H1 (cell line): ENCODE measurements around the gene ARHGEF10L. TPM values are rescaled to one million over a fixed set of nuclear protein-coding genes. Genes with fewer than 3 reads are reported as not detected.

ENCODE experiments used
- CTCF ChIA-PET: fragments of 300-600 bp; sonication (Branson Sonifier 250); formaldehyde crosslinking; loops from one replicate; lab custom pipeline; 2021; ENCODE audit not compliant: partially characterized antibody; lab: Charles Lee
- POLR2A ChIA-PET: fragments of 300-600 bp; sonication (Branson Sonifier 250); formaldehyde crosslinking; loops from one replicate; lab custom pipeline; 2021; ENCODE audit warnings: inconsistent platforms; ENCODE audit not compliant: partially characterized antibody; lab: Charles Lee
- DNase-seq, 2 experiments: peaks; one replicate each; pipeline versions ENCODE4 v3.0.0 to v3.0.0-alpha.2; 2010 to 2022; ENCODE audit warnings: low spot score in 2 of 2, low read depth in 1 of 2, mixed read lengths in 1 of 2
- FAIRE-seq: peaks from 2 replicates; lab custom pipeline; 2011; peaks lifted over from hg19 to GRCh38; lab: Jason Lieb, UNC
- H2AFZ ChIP-seq: 2 replicates; pipeline ENCODE4 v1.8.1; 2012; ENCODE audit warnings: low read length, inconsistent platforms
- H2AK5ac ChIP-seq: 2 replicates; pipeline ENCODE4 v1.6.1; 2013; ENCODE audit warnings: low read depth, low read length
- H2BK120ac ChIP-seq: replicated peaks from 2 replicates; pipeline ENCODE3; 2013; ENCODE audit warnings: low read depth, low read length, inconsistent platforms
- H2BK12ac ChIP-seq: 2 replicates; pipeline ENCODE4 v1.6.1; 2013; ENCODE audit warnings: low read depth, low read length
- H2BK15ac ChIP-seq: 2 replicates; pipeline ENCODE4 v1.6.1; 2013; ENCODE audit warnings: low read length
- H2BK20ac ChIP-seq: 2 replicates; pipeline ENCODE4 v1.6.1; 2013; ENCODE audit warnings: low read length
- H2BK5ac ChIP-seq: 2 replicates; pipeline ENCODE4 v1.6.1; 2013; ENCODE audit warnings: low read depth, low read length
- H3K14ac ChIP-seq: 2 replicates; pipeline ENCODE4 v1.6.1; 2013; ENCODE audit warnings: inconsistent platforms; ENCODE audit not compliant: insufficient read length
- H3K18ac ChIP-seq: 2 replicates; pipeline ENCODE4 v1.6.1; 2013; ENCODE audit warnings: low read length; ENCODE audit errors: extremely low read depth
- H3K23ac ChIP-seq: 2 replicates; pipeline ENCODE4 v1.6.1; 2013; ENCODE audit warnings: inconsistent platforms; ENCODE audit not compliant: insufficient read length
- H3K23me2 ChIP-seq: 2 replicates; pipeline ENCODE4 v1.6.1; 2013; ENCODE audit warnings: low read depth, low read length
- H3K27ac ChIP-seq: 2 replicates; pipeline ENCODE4 v1.6.1; 2011; ENCODE audit warnings: low read depth, low read length, inconsistent platforms
- H3K27me3 ChIP-seq, 4 experiments: replicated peaks in 1 of 4; 1 replicate in 1 of 4; 2 replicates in 3 of 4; pipeline versions ENCODE4 v1.6.1 to v1.8.1; 2011 to 2013; ENCODE audit warnings: low read length in 3 of 4, mild to moderate bottlenecking in 3 of 4, inconsistent platforms in 2 of 4, mixed read lengths in 2 of 4, moderate library complexity in 1 of 4; ENCODE audit not compliant: control insufficient read depth in 3 of 4, insufficient read depth in 3 of 4; ENCODE audit errors: extremely low read depth in 1 of 4
- H3K36me3 ChIP-seq, 4 experiments: 2 replicates each; pipeline versions ENCODE4 v1.6.1 to v1.8.1; 2011 to 2013; ENCODE audit warnings: mild to moderate bottlenecking in 4 of 4, low read length in 3 of 4, moderate library complexity in 2 of 4, control low read depth in 1 of 4, inconsistent platforms in 1 of 4; ENCODE audit not compliant: insufficient read depth in 4 of 4, control insufficient read depth in 2 of 4
- H3K4ac ChIP-seq: replicated peaks from 2 replicates; pipeline ENCODE3; 2013; ENCODE audit warnings: low read length, low read depth, mixed read lengths, inconsistent platforms; ENCODE audit not compliant: insufficient read length
- H3K4me1 ChIP-seq, 4 experiments: replicated peaks in 1 of 4; 1 replicate in 1 of 4; 2 replicates in 3 of 4; pipeline versions ENCODE4 v1.6.1 to v1.8.1; 2011 to 2013; ENCODE audit warnings: low read length in 3 of 4, inconsistent platforms in 2 of 4, mixed read lengths in 1 of 4; ENCODE audit not compliant: insufficient read depth in 4 of 4, control insufficient read depth in 3 of 4
- H3K4me2 ChIP-seq, 2 experiments: 2 replicates each; pipeline versions ENCODE4 v1.6.1 to v1.8.1; 2011 to 2013; ENCODE audit warnings: low read depth in 2 of 2, low read length in 2 of 2, control low read depth in 1 of 2, inconsistent platforms in 1 of 2, mild to moderate bottlenecking in 1 of 2; ENCODE audit not compliant: insufficient read depth in 1 of 2
- H3K4me3 ChIP-seq, 4 experiments: fragments of 200-600, 300-600 bp in 1 of 4; sonication (generic), shearing (Covaris generic), sonication (Bioruptor Twin) in 1 of 4; 2 replicates each; pipeline versions ENCODE4 v1.5.1 to v1.8.1; 2011 to 2016; ENCODE audit warnings: low read length in 4 of 4, low read depth in 3 of 4, control low read depth in 2 of 4, inconsistent platforms in 2 of 4, mild to moderate bottlenecking in 2 of 4, mixed read lengths in 1 of 4, moderate library complexity in 1 of 4; ENCODE audit not compliant: insufficient read depth in 2 of 4; ENCODE audit errors: extremely low read depth in 1 of 4
- H3K56ac ChIP-seq: replicated peaks from 2 replicates; pipeline ENCODE3; 2013; ENCODE audit warnings: low read depth, mild to moderate bottlenecking, mixed read lengths, low read length, inconsistent platforms; ENCODE audit not compliant: insufficient read length
- H3K79me1 ChIP-seq: 2 replicates; pipeline ENCODE4 v1.6.1; 2013; ENCODE audit warnings: low read depth, low read length, control low read depth
- H3K79me2 ChIP-seq, 2 experiments: 2 replicates each; pipeline versions ENCODE4 v1.6.1 to v1.8.1; 2012 to 2013; ENCODE audit warnings: low read length in 2 of 2, mild to moderate bottlenecking in 2 of 2, inconsistent platforms in 1 of 2; ENCODE audit not compliant: insufficient read depth in 2 of 2, control insufficient read depth in 1 of 2
- H3K9ac ChIP-seq, 4 experiments: replicated peaks in 1 of 4; 1 replicate in 1 of 4; 2 replicates in 3 of 4; pipeline versions ENCODE4 v1.6.1 to v1.8.1; 2011 to 2013; ENCODE audit warnings: low read depth in 3 of 4, low read length in 3 of 4, control low read depth in 2 of 4, mild to moderate bottlenecking in 2 of 4, moderate library complexity in 2 of 4, inconsistent platforms in 1 of 4; ENCODE audit errors: extremely low read depth in 1 of 4
- H3K9me3 ChIP-seq, 2 experiments: 2 replicates each; pipeline versions ENCODE4 v1.6.1 to v1.8.1; 2012 to 2013; ENCODE audit warnings: mild to moderate bottlenecking in 2 of 2, moderate library complexity in 2 of 2, control low read depth in 1 of 2, inconsistent platforms in 1 of 2, low read depth in 1 of 2, low read length in 1 of 2, mixed read lengths in 1 of 2; ENCODE audit not compliant: insufficient read depth in 2 of 2
- H4K20me1 ChIP-seq, 2 experiments: replicated peaks in 1 of 2; 2 replicates each; pipeline versions ENCODE3 to v1.8.1; 2011 to 2013; ENCODE audit warnings: inconsistent platforms in 2 of 2, low read length in 2 of 2, mild to moderate bottlenecking in 1 of 2; ENCODE audit not compliant: insufficient read depth in 2 of 2, control insufficient read depth in 1 of 2
- H4K5ac ChIP-seq: 2 replicates; pipeline ENCODE4 v1.6.1; 2013; ENCODE audit warnings: low read length, low read depth, mixed read lengths, inconsistent platforms; ENCODE audit not compliant: insufficient read length
- H4K8ac ChIP-seq: 2 replicates; pipeline ENCODE4 v1.8.0; 2013; ENCODE audit warnings: mild to moderate bottlenecking, moderate library complexity, low read length, inconsistent platforms; ENCODE audit not compliant: insufficient read depth; ENCODE audit errors: extremely low read depth
- H4K91ac ChIP-seq: replicated peaks from 2 replicates; pipeline ENCODE3; 2013; ENCODE audit warnings: low read length, mixed read lengths, inconsistent platforms; ENCODE audit not compliant: insufficient read length
- BCL11A ChIP-seq, 2 experiments: IDR thresholded peaks; one replicate each; pipeline ENCODE4 v1.6.1; 2011; ENCODE audit warnings: low read depth in 2 of 2, low read length in 2 of 2, mild to moderate bottlenecking in 2 of 2
- E2F6 ChIP-seq: IDR thresholded peaks from 2 replicates; pipeline ENCODE4 v1.6.1; 2012; ENCODE audit warnings: inconsistent platforms
- JUN ChIP-seq: IDR thresholded peaks from 2 replicates; pipeline ENCODE4 v1.6.1; 2011; ENCODE audit warnings: low read depth, mild to moderate bottlenecking, improper control_type of control experiment, low read length
- SAP30 ChIP-seq: fragments of 300-600 bp; sonication (generic); IDR thresholded peaks from 2 replicates; pipeline ENCODE4 v1.7.1; 2012; ENCODE audit warnings: low read length, moderate library complexity, mild to moderate bottlenecking, inconsistent platforms; ENCODE audit not compliant: insufficient read depth, insufficient replicate concordance
- SP2 ChIP-seq: IDR thresholded peaks from 2 replicates; pipeline ENCODE4 v1.6.1; 2012; ENCODE audit warnings: mild to moderate bottlenecking, low read length, inconsistent platforms
- TBP ChIP-seq: IDR thresholded peaks from 2 replicates; pipeline ENCODE4 v1.6.1; 2011; ENCODE audit warnings: low read depth, low read length, improper control_type of control experiment
- USF2 ChIP-seq: IDR thresholded peaks from 2 replicates; pipeline ENCODE4 v1.6.1; 2011; ENCODE audit warnings: low read length, improper control_type of control experiment
- WGBS, 2 experiments: shearing (Covaris generic) in 1 of 2; methylation state at CpG; one replicate each; pipeline versions ENCODE4 v1.1.6 to v1.1.7; 2013 to 2015; ENCODE audit warnings: low lambda C conversion rate in 2 of 2, mixed read lengths in 2 of 2, inconsistent platforms in 1 of 2, low coverage in 1 of 2, missing lambda C conversion rate in 1 of 2; ENCODE audit not compliant: insufficient replicate concordance in 2 of 2, insufficient coverage in 1 of 2, insufficient read length in 1 of 2; ENCODE audit errors: extremely low coverage in 1 of 2, missing lambda C conversion rate in 1 of 2; 5-methylcytosine and 5-hydroxymethylcytosine counted together
- polyA plus RNA-seq, 7 experiments: library from polyadenylated mRNA; depleted of rRNA in 3 of 7; stranded (reverse) in 5 of 7; unstranded in 2 of 7; fragments of >200 nt in 5 of 7; fragments of 200-250 nt in 2 of 7; gene quantifications; 1 replicate in 5 of 7; 2 replicates in 1 of 7; 4 replicates in 1 of 7; pipeline versions ENCODE4 v1.2.1 to v1.2.3, GENCODE V29; 2011 to 2013; ENCODE audit warnings: missing spikeins in 2 of 7, mixed read lengths in 2 of 7
- total RNA-seq: library from RNA; stranded (reverse); fragmentation: NEBNext Ultra II Directional; extraction: Animal tissue kit (Norgen Biotek cat#: 25700); gene quantifications from 2 replicates; pipeline ENCODE4 v1.2.1, GENCODE V29; 2021

ARHGEF10L gene
- total and polyA plus RNA-seq, 2 of the 8 experiments (the other 6 are each of a cell fraction or from before 2014, with no cell fraction given): 33.6 to 39.6 TPM

- FAIRE-seq (no peak), DNase-seq (no peak)
- ChIA-PET CTCF (interaction anchor here (0.6 to 29.1 kb wide), 4 partner anchors 19 to 331 kb away, joined by 4 to 1640 read pairs (median 5); partner anchors contain the start of gene ARHGEF10L), POLR2A (interaction anchor here (1.2 to 1.5 kb wide), 4 partner anchors 11 to 24 kb away, joined by 3 to 6 read pairs (median 5); no protein-coding TSS in a partner anchor)
- Histone ChIP-seq H2BK20ac (no peak overlapping the region), H4K8ac (no peak overlapping the region; the same call in 1 of the 2 replicates), H3K27me3 (no peaks in the 10 kb centered on the region), H3K23ac (no peak overlapping the region), H3K79me2 (no peaks in the 10 kb centered on the region), H3K9ac (no peak overlapping the region; a peak in 1 of 7 replicates), H3K23me2 (peaks cover 5% of the 10 kb centered on the region; the same call in 1 of the 2 replicates), H4K20me1 (no peaks in the 10 kb centered on the region), H2BK120ac (peak overlapping the region; percentile 35), H3K56ac (no peak overlapping the region), H3K4ac (peak overlapping the region; percentile 14), H3K4me2 (no peak overlapping the region), H4K5ac (no peak overlapping the region), H4K91ac (peak overlapping the region; percentile 72), H2BK12ac (no peak overlapping the region), H3K36me3 (no peaks in the 10 kb centered on the region), H2AK5ac (no peak overlapping the region; the same call in 1 of the 2 replicates), H2BK15ac (no peak overlapping the region), H3K9me3 (no peaks in the 10 kb centered on the region), H3K27ac (no peak overlapping the region), H3K18ac (peak overlapping the region; percentile 48; the same call in 1 of the 2 replicates), H3K14ac (no peak overlapping the region), H3K79me1 (no peaks in the 10 kb centered on the region), H2AFZ (no peak overlapping the region), H3K4me3 (no peak overlapping the region), H2BK5ac (no peak overlapping the region; the same call in 1 of the 2 replicates), H3K4me1 (peaks cover 3 to 15% (median 10%) of the 10 kb centered on the region in 4 experiments; a peak in 5 of 7 replicates)
- WGBS, 2 experiments: 89% methylated on average over 14 of the region's 14 CpGs; no CpG with 5 or more reads in 1 of the 2 experiments
- no peak for TF ChIP-seq SP2
- no peak for TF ChIP-seq SAP30
- TF ChIP-seq TBP: no peak
- no peak for TF ChIP-seq BCL11A (IDR thresholded peaks at IDR 0.05; ENCODE audit: low read depth in 2 of 2, low read length in 2 of 2)
- TF ChIP-seq E2F6: no peak
- no peak for TF ChIP-seq USF2
- TF ChIP-seq JUN: no peak
Observed at GRCh38 chr1:17527036-17527914, 12.2 kb upstream of the ARHGEF10L start.
